ENCODE results near the gene ARL6IP4. TPM values are rescaled to one million over a fixed set of nuclear protein-coding genes. Genes with fewer than 3 reads are reported as not detected.

Gene ARL6IP4
- total RNA-seq, 4 donors from 2014 or later, result 84.2 to 212 (median 153) TPM

- H3K4me1 ChIP-seq, result peaks cover 55 to 83% (median 60%) of the 10 kb centered on the region in 3 donors
- H3K27ac ChIP-seq, result peak overlapping the region; percentile 85 to 95 (median 92)
- peak overlapping the region; percentile 77 to 100 (median 90) for H3K4me3 ChIP-seq
- DNase-seq, result no peak
- H3K36me3 ChIP-seq, result peaks cover 0 to 60% (median 5%) of the 10 kb centered on the region in 3 donors
- no peaks in the 10 kb centered on the region for H3K9me3 ChIP-seq
- intact Hi-C loops (cut with DNase I), result no loop called here
- WGBS, 2 donors, result 63 to 66% methylated on average over 17 to 20 of the region's 25 CpGs
- TF ChIP-seq, protein P1, sequence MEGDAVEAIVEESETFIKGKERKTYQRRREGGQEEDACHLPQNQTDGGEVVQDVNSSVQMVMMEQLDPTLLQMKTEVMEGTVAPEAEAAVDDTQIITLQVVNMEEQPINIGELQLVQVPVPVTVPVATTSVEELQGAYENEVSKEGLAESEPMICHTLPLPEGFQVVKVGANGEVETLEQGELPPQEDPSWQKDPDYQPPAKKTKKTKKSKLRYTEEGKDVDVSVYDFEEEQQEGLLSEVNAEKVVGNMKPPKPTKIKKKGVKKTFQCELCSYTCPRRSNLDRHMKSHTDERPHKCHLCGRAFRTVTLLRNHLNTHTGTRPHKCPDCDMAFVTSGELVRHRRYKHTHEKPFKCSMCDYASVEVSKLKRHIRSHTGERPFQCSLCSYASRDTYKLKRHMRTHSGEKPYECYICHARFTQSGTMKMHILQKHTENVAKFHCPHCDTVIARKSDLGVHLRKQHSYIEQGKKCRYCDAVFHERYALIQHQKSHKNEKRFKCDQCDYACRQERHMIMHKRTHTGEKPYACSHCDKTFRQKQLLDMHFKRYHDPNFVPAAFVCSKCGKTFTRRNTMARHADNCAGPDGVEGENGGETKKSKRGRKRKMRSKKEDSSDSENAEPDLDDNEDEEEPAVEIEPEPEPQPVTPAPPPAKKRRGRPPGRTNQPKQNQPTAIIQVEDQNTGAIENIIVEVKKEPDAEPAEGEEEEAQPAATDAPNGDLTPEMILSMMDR (IDR thresholded peaks at IDR 0.05), result no peak
- TF ChIP-seq POLR2A (IDR thresholded peaks at IDR 0.05), result no peak
- H3K27me3 ChIP-seq, result no peaks in the 10 kb centered on the region
Observed at GRCh38 chr12:122981587-122982476, 1.4 kb downstream of the ARL6IP4 start.

DNA sequence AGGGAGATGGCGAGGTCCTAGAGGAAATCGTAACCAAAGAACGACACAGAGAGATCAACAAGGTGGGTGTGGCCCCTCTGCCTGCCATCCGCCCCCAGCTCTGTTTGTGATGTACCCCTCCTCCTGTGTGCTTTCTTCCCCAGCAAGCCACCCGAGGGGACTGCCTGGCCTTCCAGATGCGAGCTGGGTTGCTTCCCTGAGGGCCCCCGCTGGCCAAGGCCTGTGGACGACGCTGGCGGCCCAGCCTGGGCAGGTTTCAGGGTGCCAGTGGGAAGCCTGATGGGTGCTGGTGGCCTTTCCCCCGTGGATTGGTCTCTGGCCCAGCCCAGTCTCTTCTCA, 2.0 kb downstream of the ARL6IP4 start:
- TF ChIP-seq, protein P1 (IDR thresholded peaks at IDR 0.05), result no peak
- TF ChIP-seq POLR2A (IDR thresholded peaks at IDR 0.05), result no peak
- intact Hi-C loops (cut with DNase I), result no loop called here
- H3K27ac ChIP-seq, result peak overlapping the region in 2 of 4 donors; percentile 69 to 85
- peaks cover 0 to 60% (median 5%) of the 10 kb centered on the region in 3 donors for H3K36me3 ChIP-seq
- peak overlapping the region in 2 of 4 donors; percentile 81 to 98 for H3K4me3 ChIP-seq
- no peak for DNase-seq
- H3K27me3 ChIP-seq, result no peaks in the 10 kb centered on the region
- peaks cover 50 to 77% (median 55%) of the 10 kb centered on the region in 3 donors for H3K4me1 ChIP-seq
- no peaks in the 10 kb centered on the region for H3K9me3 ChIP-seq
- 69 to 78% methylated on average over 4 to 6 of the region's 11 CpGs for WGBS, 2 donors

DNA sequence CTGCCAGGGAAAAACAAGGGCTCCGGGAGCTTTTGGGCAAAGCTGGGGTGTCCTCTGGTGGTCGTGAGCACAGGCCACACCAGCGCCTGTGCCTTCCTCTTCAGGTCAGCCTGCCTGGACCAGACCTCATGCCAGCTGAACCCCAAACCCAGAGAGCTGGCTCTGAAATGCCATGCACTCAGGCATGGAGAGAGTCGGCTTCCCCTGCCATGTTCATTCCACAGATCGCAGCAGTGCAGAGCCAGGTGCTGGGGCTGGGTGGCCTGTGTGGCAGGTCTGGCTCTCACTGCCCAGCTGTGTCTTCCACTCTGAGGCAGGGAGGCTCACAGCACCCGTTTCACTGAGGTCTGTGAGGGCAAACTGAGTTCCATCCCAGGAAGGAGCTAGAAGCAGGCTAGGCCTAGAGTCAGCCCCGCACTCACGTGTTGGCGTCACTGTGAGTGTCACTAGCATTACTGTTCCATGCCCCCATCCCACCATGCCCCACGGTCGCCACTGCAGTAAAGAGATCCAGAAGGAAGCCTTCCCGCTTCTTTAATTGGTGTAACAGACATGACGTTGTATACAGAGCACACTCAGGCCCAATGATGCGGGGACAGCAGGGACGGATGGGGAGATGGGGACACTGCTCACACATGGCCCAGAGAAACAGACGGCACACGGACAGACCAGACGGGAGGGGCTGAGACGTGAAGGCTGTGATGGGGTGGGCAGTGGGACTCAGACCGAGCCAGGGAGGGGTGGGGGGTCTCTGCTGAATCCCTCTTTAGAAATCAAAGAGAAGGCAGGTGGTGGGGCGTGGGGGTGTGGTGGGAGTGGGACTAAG, 2.7 kb downstream of the ARL6IP4 start:
- TF ChIP-seq, protein P1 (IDR thresholded peaks at IDR 0.05), result no peak
- no peak for TF ChIP-seq POLR2A (IDR thresholded peaks at IDR 0.05)
- Histone ChIP-seq H3K4me3 (no peak overlapping the region), H3K36me3 (peaks cover 0 to 63% (median 5%) of the 10 kb centered on the region in 3 donors), H3K27ac (peak overlapping the region; percentile 24 to 85 (median 65)), H3K4me1 (peaks cover 50 to 70% (median 55%) of the 10 kb centered on the region in 3 donors), H3K27me3 (no peaks in the 10 kb centered on the region), H3K9me3 (no peaks in the 10 kb centered on the region)
- DNase-seq, result no peak
- 80% methylated on average over 8 to 12 of the region's 21 CpGs for WGBS, 2 donors
- intact Hi-C loops (cut with DNase I), result no loop called here

DNA sequence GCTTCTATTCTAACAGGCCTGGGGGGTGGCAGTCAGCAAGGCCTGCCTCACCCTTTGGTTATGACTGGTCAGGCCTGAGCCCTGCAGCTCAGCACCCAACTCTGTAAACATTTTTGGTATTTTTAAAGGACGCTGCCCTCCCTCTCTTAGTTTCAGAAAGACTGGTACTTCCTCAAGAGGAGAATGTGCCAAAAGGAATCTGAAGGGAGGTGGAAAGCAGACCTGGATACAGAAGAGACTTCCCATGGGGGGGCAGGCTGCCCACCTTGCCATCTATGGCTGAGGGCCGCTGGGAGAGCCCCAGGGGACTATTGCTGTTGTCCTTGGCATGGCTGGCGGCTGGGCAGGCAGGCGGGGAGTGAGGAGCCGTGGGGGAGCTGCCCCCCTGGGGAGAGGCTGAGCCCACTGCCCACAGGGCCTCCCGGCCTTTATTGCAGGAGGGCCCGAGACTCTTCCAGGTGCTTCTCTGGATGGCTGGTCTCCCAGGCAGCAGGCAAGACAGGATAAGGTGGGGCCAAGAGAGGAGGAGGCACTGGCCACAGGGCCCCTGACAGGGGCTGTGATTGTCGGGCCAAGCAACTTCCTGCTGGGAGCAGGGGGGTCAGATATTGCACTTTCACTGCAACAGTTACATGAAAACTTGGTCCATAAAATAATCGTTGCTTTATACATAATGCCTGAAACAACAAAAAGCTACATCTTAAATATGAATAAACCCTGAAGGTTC, 3.5 kb downstream of the ARL6IP4 start:
- no peak for TF ChIP-seq POLR2A (IDR thresholded peaks at IDR 0.05)
- TF ChIP-seq, protein P1 (IDR thresholded peaks at IDR 0.05), result no peak
- H3K27ac ChIP-seq, result peak overlapping the region; percentile 24 to 85 (median 65)
- no peak overlapping the region for H3K4me3 ChIP-seq
- 44 to 45% methylated on average over 7 to 8 of the region's 9 CpGs for WGBS, 2 donors
- peaks cover 50 to 62% (median 54%) of the 10 kb centered on the region in 3 donors for H3K4me1 ChIP-seq
- H3K9me3 ChIP-seq, result no peaks in the 10 kb centered on the region
- peaks cover 0 to 63% (median 5%) of the 10 kb centered on the region in 3 donors for H3K36me3 ChIP-seq
- intact Hi-C loops (cut with DNase I), result no loop called here
- DNase-seq, result no peak
- H3K27me3 ChIP-seq, result no peaks in the 10 kb centered on the region

Measured in esophagus squamous epithelium (tissue), 5 donors.